HG03097 (cell line): ENCODE results near the gene HRH2.

ENCODE experiments used
- ATAC-seq: cut with Tn5 transposase; IDR thresholded peaks from one replicate; pipeline ENCODE4 v1.9.1; 2021; ENCODE audit not compliant: unreplicated experiment, low FRiP score

HRH2 gene

GRCh38 chr5:175689147-175689991, 31.5 kb downstream of the HRH2 start:
- ATAC-seq = no peak

GRCh38 chr5:175690025-175690424, 32.2 kb downstream of the HRH2 start:
- ATAC-seq = no peak

GRCh38 chr5:175690586-175690985, 32.7 kb downstream of the HRH2 start:
- no peak for ATAC-seq

GRCh38 chr5:175691761-175692160, 33.9 kb downstream of the HRH2 start:
- ATAC-seq = no peak

GRCh38 chr5:175692235-175692995, 34.5 kb downstream of the HRH2 start:
- ATAC-seq = no peak

GRCh38 chr5:175692996-175693710, 35.3 kb downstream of the HRH2 start:
- ATAC-seq = no peak

- no peak for ATAC-seq
Observed at GRCh38 chr5:175693741-175694140, 35.9 kb downstream of the HRH2 start.

GRCh38 chr5:175694371-175695160, 36.7 kb downstream of the HRH2 start:
- ATAC-seq = no peak

- no peak for ATAC-seq
Observed at GRCh38 chr5:175695161-175696126, 37.6 kb downstream of the HRH2 start.

- no peak for ATAC-seq
Observed at GRCh38 chr5:175696139-175696854, 38.4 kb downstream of the HRH2 start.

- ATAC-seq = no peak
Observed at GRCh38 chr5:175696855-175697198, 39.0 kb downstream of the HRH2 start.

GRCh38 chr5:175697846-175698245, 40.0 kb downstream of the HRH2 start:
- ATAC-seq = no peak

GRCh38 chr5:175698401-175699115, 40.7 kb downstream of the HRH2 start:
- no peak for ATAC-seq

- ATAC-seq = no peak
Observed at GRCh38 chr5:175700991-175701390, 43.1 kb downstream of the HRH2 start.

- ATAC-seq = no peak
Observed at GRCh38 chr5:175701797-175702196, 43.9 kb downstream of the HRH2 start.

- ATAC-seq = no peak
Observed at GRCh38 chr5:175706499-175706898, 48.6 kb downstream of the HRH2 start.

- ATAC-seq = no peak
Observed at GRCh38 chr5:175707751-175708375, 50.0 kb downstream of the HRH2 start.
